Measurements from ENCODE around the gene PAX7. TPM values are rescaled to one million over a fixed set of nuclear protein-coding genes. Genes with fewer than 3 reads are reported as not detected.

Gene PAX7
- total RNA-seq, 2 experiments from 2014 or later: not detected

DNA sequence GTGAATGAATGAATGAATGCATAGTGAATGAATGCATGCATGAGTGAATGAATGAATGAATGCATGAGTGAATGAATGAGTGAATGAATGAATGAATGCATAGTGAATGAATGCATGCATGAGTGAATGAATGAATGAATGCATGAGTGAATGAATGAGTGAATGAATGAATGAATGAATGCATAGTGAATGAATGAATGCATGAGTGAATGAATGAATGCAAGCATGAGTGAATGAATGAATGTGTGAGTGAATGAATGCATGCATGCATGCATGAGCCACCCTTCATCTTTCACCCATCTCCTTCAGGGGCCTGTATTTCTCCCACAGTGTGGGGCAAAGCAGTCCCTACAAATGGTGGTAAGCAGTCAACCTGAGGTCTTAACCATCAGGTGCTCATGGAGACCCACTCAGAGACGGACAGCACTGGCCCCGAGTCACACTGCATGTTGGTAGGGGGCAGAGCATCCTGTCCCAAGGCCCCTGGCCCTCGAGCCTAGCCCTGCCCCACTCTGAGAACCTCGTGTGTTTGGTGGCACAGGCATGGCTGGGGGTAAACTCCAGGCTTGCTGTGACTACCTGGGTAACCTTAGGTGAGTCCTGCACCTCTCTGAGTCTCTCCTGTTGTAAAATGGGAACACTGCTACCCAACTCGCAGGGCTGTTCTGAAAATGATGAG is 28.0 kb upstream of the PAX7 start:
- ATAC-seq (ENCODE audit: poor library complexity) (no peak), DNase-seq (no peak)

DNA sequence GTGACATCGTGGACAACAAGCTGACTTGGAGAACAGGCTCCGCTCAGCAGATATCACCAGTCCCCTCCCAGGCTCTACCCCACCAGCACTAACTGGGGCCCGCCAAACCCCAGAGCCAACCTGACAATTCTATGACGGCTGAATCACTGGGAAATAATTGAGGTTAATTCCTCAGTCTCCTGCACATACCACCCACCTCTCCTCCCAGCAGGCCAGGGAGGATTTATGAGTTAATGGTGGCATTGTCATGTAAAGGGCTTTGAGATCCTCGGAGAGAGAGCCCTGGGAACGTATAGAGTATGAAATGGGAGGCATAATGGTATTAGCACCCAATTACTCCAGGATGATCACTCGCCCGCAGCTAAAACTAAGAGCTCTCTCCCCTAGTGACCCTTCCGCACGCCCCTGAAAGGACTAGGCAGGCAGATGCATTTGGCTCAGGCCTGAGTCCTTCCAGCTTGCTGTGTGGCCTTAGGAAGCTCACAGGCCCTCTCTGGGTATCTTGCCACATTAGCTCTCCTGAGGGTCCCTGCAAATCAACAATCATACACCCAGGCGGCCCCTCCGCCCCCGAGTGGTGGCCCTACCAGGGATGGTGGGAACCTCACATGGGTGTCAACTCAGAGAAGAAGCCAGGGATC is 27.3 kb upstream of the PAX7 start:
- POLR2A ChIA-PET: interaction anchor here (0.6 kb wide), 1 partner anchor 221 kb away, joined by 3 read pairs; no protein-coding TSS in a partner anchor
- no peak for ATAC-seq (ENCODE audit: poor library complexity)

More for the DNA sequence above, 28.0 kb upstream of the PAX7 start:
- ChIA-PET POLR2A (no interaction called here), CTCF (no interaction called here)
- H3K4me1 Mint-ChIP-seq (ENCODE audit: low read depth): no peaks in the 10 kb centered on the region
- Histone ChIP-seq H3K27me3 (ENCODE audit: control insufficient read depth in 1 of 2, insufficient read depth in 2 of 2, low read length in 2 of 2) (peaks cover 10 to 12% of the 10 kb centered on the region in 2 experiments), H3K4me3 (ENCODE audit: low read length) (no peak overlapping the region), H3K36me3 (ENCODE audit: insufficient read depth, low read length) (no peaks in the 10 kb centered on the region), H3K27ac (ENCODE audit: low read depth in 1 of 2, low read length in 2 of 2) (no peak overlapping the region), H3K4me1 (ENCODE audit: insufficient read depth, low read length) (no peaks in the 10 kb centered on the region), H3K9me3 (ENCODE audit: control insufficient read depth in 1 of 2, insufficient read depth in 1 of 2, low read length in 2 of 2) (no peaks in the 10 kb centered on the region)
- intact Hi-C loops (cut with DNase I, micrococcal nuclease): no loop called here
- H3K27me3 Mint-ChIP-seq: peaks cover 21% of the 10 kb centered on the region
- H3K27ac Mint-ChIP-seq: no peak overlapping the region
- H3K36me3 Mint-ChIP-seq (ENCODE audit: low read depth): no peaks in the 10 kb centered on the region
- no peak overlapping the region for H3K4me3 Mint-ChIP-seq
- TF ChIP-seq, protein P1, sequence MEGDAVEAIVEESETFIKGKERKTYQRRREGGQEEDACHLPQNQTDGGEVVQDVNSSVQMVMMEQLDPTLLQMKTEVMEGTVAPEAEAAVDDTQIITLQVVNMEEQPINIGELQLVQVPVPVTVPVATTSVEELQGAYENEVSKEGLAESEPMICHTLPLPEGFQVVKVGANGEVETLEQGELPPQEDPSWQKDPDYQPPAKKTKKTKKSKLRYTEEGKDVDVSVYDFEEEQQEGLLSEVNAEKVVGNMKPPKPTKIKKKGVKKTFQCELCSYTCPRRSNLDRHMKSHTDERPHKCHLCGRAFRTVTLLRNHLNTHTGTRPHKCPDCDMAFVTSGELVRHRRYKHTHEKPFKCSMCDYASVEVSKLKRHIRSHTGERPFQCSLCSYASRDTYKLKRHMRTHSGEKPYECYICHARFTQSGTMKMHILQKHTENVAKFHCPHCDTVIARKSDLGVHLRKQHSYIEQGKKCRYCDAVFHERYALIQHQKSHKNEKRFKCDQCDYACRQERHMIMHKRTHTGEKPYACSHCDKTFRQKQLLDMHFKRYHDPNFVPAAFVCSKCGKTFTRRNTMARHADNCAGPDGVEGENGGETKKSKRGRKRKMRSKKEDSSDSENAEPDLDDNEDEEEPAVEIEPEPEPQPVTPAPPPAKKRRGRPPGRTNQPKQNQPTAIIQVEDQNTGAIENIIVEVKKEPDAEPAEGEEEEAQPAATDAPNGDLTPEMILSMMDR (IDR thresholded peaks at IDR 0.05): no peak
- H3K9me3 Mint-ChIP-seq: no peaks in the 10 kb centered on the region

DNA sequence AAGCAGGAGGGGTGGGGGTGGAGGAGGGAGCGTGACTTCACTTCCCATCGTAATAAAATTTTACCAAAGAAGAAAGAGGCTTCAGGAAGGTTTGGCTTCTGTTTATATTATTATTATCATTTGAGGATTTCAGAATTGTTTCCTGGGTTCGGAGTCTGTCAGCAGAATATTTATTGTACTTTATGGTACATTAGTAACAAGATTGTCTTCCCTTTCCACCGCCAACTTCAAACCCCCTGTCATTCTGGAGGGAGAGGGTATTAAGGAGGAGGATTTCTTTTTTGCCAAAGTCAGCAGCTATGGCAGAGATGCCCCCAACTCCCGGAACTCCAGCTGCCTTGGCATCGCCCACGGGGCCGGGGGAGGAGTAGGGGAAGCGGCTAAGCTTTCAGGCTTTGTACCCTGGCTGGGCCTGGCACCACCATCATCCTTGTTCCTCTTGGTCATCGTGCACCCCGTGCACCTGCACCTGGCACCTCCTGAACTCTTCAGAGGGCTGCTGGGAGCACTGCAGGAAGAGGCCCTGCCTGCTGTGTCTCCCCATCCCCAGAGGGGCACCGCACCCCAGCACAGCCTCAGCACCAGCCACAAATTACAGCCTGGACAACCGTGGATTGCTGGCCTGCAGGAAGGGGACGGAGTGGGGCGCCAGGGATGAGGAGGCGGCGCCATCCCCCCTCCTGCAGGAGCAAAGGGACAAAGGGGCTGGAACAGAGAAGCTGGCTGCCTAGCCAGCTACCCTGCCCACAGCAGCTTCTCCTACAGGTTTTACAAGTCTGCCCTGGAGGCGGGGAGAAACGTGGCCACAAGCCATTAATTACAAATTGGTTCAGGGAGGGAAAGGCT is 24.0 kb upstream of the PAX7 start:
- no peak overlapping the region for H3K4me3 Mint-ChIP-seq
- peaks cover 0 to 5% of the 10 kb centered on the region in 2 experiments for H3K27me3 ChIP-seq (ENCODE audit: control insufficient read depth in 1 of 2, insufficient read depth in 2 of 2, low read length in 2 of 2)
- no peaks in the 10 kb centered on the region for H3K36me3 Mint-ChIP-seq (ENCODE audit: low read depth)
- ChIA-PET POLR2A (no interaction called here), CTCF (no interaction called here)
- no peak overlapping the region for H3K27ac Mint-ChIP-seq
- H3K4me1 ChIP-seq (ENCODE audit: insufficient read depth, low read length): no peaks in the 10 kb centered on the region
- intact Hi-C loops (cut with DNase I, micrococcal nuclease): no loop called here
- H3K4me3 ChIP-seq (ENCODE audit: low read length): no peak overlapping the region
- no peaks in the 10 kb centered on the region for H3K9me3 Mint-ChIP-seq
- ATAC-seq (ENCODE audit: poor library complexity): no peak
- H3K27ac ChIP-seq (ENCODE audit: low read depth in 1 of 2, low read length in 2 of 2): no peak overlapping the region
- DNase-seq: no peak
- peaks cover 31% of the 10 kb centered on the region for H3K27me3 Mint-ChIP-seq
- TF ChIP-seq, protein P1 (IDR thresholded peaks at IDR 0.05): no peak
- no peaks in the 10 kb centered on the region for H3K4me1 Mint-ChIP-seq (ENCODE audit: low read depth)
- no peaks in the 10 kb centered on the region for H3K36me3 ChIP-seq (ENCODE audit: insufficient read depth, low read length)
- no peaks in the 10 kb centered on the region for H3K9me3 ChIP-seq (ENCODE audit: control insufficient read depth in 1 of 2, insufficient read depth in 1 of 2, low read length in 2 of 2)

More for the DNA sequence above, 27.3 kb upstream of the PAX7 start:
- H3K9me3 ChIP-seq (ENCODE audit: control insufficient read depth in 1 of 2, insufficient read depth in 1 of 2, low read length in 2 of 2): no peaks in the 10 kb centered on the region
- H3K4me3 ChIP-seq (ENCODE audit: low read length): no peak overlapping the region
- H3K36me3 ChIP-seq (ENCODE audit: insufficient read depth, low read length): no peaks in the 10 kb centered on the region
- TF ChIP-seq, protein P1 (IDR thresholded peaks at IDR 0.05): no peak
- DNase-seq: no peak
- Mint-ChIP-seq H3K36me3 (ENCODE audit: low read depth) (no peaks in the 10 kb centered on the region), H3K4me3 (no peak overlapping the region), H3K4me1 (ENCODE audit: low read depth) (no peaks in the 10 kb centered on the region), H3K27me3 (peaks cover 19% of the 10 kb centered on the region), H3K27ac (no peak overlapping the region), H3K9me3 (no peaks in the 10 kb centered on the region)
- H3K27me3 ChIP-seq (ENCODE audit: control insufficient read depth in 1 of 2, insufficient read depth in 2 of 2, low read length in 2 of 2): peaks cover 9 to 10% of the 10 kb centered on the region in 2 experiments
- H3K4me1 ChIP-seq (ENCODE audit: insufficient read depth, low read length): no peaks in the 10 kb centered on the region
- intact Hi-C loops (cut with DNase I, micrococcal nuclease): no loop called here
- CTCF ChIA-PET: no interaction called here
- no peak overlapping the region for H3K27ac ChIP-seq (ENCODE audit: low read depth in 1 of 2, low read length in 2 of 2)
